Measurements from ENCODE around the gene AP3B2.
A peak's percentile ranks its signal among the peaks of the same experiment; 100 is the strongest.
"Not testable (repeated sequence)": the region's sequence is repeated elsewhere in the genome, so short reads cannot be mapped to it uniquely, and the experiment has no call there.

AP3B2 gene

DNA sequence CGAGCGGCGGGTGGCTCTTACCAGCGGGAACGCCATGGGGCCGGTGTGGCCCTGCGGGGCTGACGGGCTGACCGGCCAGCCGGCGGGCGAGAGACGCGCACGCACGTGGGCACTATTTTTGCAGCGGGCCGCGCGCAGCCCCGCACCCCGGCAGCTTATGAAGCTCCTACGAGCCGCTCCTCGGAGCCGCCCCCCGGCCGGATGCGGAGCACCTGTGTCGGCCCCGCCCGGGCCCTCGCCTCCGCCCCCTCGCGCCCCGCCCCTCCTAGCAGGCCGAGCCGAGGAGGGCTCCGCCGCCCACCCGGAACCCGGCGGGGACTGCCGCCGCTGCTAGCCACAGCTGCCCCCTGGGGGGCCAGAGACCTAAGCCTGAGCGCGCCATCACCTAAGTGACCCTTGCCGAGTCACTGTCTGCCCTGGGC lies 61.8 kb downstream of the AP3B2 start:
- Histone ChIP-seq H3K9me3 (ENCODE audit: insufficient read depth, low read depth, low read length) (no peaks in the 10 kb centered on the region), H3K9ac (ENCODE audit: low read depth, low read length) (no peak overlapping the region), H3K4me1 (ENCODE audit: insufficient read depth, low read length) (no peaks in the 10 kb centered on the region; the same call in 1 of the 2 replicates), H3K4me3 (ENCODE audit: low read length) (peak overlapping the region; percentile 27), H3K36me3 (ENCODE audit: insufficient read depth, low read length) (no peaks in the 10 kb centered on the region), H3K27me3 (ENCODE audit: insufficient read depth, low read length) (peaks cover 78% of the 10 kb centered on the region), H3K27ac (ENCODE audit: low read depth, low read length) (no peak overlapping the region)
- under 1% methylated on average over 49 of the region's 49 CpGs for WGBS

DNA sequence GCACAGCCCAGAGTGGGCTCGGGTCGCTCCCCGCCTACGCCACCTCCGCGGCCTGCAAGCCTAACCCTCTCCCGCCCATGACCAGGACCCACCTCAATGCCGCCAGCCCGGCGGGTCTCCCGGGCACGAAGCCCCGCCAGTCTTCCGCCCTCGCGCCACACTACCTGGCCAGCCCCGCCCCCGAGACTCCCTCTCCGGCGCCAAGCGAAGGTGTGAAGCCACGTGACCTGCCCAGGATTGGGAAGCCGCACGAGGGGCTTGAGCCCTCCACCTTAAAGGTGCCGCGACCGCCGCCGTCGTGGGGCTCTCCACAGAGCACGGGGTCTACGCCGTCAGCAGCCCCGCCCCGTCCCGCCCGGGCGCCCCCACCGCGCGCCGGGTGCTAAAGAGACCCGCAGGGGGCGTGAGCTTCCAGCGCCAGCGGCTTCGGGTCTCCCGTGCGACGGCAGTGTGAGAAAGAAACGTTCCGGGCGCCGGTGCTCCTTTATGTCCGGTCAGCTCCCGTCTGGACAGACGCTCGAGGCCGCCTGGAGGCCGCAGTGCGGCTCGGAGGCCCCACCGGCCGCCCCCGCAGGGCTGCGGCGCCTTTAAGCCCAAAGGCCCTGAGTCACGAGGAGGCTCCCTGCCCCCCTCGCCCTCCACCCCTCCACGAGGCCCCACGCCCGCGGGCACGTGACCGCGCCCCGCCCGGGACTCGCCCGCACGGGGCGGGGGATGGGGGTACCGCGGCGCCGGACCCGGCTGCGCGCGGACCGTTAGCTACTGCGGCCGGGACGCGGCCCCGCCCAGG lies 62.4 kb downstream of the AP3B2 start, which contains the start of gene CPEB1:
Gene CPEB1, minus strand, starts transcription at position 319 of the 790 bp plus-strand sequence. CDS start 18,904 bp downstream, outside the sequence.
- no peak within 1 kb of the TSS for H3K27ac ChIP-seq (ENCODE audit: low read depth, low read length)
- no peaks in the 10 kb centered on the region; the same call in 1 of the 2 replicates for H3K4me1 ChIP-seq (ENCODE audit: insufficient read depth, low read length)
- no peaks in the 10 kb centered on the region for H3K9me3 ChIP-seq (ENCODE audit: insufficient read depth, low read depth, low read length)
- 13% methylated on average over 96 of the region's 96 CpGs for whole genome bisulfite sequencing
- H3K4me3 ChIP-seq (ENCODE audit: low read length), result peak within 1 kb of the TSS; percentile 44
- H3K36me3 ChIP-seq (ENCODE audit: insufficient read depth, low read length), result no peaks in the 10 kb centered on the region
- H3K27me3 ChIP-seq (ENCODE audit: insufficient read depth, low read length), result peaks cover 80% of the 10 kb centered on the region
- H3K9ac ChIP-seq (ENCODE audit: low read depth, low read length), result no peak within 1 kb of the TSS

DNA sequence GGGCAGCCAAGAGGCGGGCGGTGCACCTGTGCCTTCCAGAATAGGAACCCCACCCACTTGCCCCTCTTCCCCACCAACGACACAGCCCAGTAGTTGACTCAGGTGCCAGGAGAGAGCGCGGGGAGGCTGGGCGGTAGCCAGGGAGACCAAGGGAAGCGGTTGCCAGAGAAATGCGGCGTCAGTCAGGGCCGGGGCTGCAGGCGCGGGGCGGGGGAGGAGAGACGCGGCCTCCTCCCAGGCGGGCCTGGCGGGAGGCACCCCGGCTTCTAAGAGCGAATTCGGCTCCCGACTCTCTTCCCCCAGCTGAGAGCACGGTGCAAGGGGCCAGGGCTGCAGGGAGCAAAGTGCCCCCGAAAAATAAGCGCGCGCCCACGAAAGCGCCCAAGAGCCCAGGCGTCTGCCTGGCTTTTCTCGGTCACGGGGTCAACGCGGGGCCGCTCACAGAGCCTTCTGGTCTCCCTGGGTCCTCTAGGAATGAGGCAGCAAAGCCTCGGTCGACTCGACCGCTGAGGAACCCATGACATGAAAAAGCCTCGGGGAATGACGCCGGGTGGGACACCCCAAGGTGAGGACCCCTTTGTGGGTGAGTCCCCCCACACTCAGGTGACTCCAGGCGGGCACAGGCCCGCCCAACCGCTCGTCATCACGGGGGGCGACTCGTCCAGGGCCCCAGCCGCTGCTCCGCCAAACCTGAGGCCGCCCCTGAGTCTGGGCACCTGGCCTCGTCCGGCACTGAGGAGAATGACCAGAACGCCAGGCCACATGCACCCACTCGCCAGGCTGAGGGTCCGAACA lies 63.2 kb downstream of the AP3B2 start:
- H3K27ac ChIP-seq (ENCODE audit: low read depth, low read length), result no peak overlapping the region
- H3K9me3 ChIP-seq (ENCODE audit: insufficient read depth, low read depth, low read length), result no peaks in the 10 kb centered on the region
- peaks cover 1% of the 10 kb centered on the region; the same call in 1 of the 2 replicates for H3K4me1 ChIP-seq (ENCODE audit: insufficient read depth, low read length)
- WGBS, result 24% methylated on average over 56 of the region's 56 CpGs
- H3K4me3 ChIP-seq (ENCODE audit: low read length), result peak overlapping the region; percentile 44
- H3K9ac ChIP-seq (ENCODE audit: low read depth, low read length), result no peak overlapping the region
- no peaks in the 10 kb centered on the region for H3K36me3 ChIP-seq (ENCODE audit: insufficient read depth, low read length)
- H3K27me3 ChIP-seq (ENCODE audit: insufficient read depth, low read length), result peaks cover 81% of the 10 kb centered on the region

DNA sequence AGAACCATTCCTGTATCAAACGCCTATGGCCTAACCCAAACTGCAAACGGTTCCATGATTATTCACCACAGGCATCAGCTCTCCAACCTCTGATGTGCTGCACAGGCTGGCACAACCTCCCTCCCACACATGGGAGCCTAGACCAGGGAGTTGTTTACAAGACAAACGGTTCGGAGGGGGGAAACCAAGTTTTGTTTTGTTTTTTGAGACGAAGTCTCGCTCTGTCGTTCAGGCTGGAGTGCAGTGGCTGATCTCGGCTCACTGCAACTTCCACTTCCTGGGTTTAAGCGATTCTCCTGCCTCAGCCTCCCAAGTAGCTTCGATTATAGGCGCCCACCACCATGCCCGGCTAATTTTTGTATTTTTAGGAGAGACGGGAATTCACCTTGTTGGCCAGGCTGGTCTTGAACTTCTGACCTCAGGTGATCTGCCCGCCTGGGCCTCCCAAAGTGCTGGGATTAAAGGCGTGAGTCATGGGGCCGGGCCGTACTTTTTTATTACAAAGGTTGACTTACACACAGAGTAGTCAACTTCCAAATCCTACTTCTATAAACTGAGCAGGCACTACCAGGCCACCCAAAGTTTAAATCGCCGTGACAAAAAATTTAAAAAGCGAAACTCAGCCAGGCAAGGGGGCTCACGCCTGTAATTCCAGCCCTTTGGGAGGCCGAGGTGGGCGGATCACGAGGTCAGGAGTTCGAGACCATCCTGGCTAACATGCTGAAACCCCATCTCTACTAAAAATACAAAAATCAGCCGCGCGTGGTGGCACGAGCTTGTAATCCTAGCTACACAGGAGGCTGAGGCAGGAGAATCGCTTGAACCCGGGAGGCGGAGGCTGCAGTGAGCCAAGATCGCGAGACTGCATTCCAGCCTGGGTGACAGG lies 64.5 kb downstream of the AP3B2 start:
- H3K4me3 ChIP-seq (ENCODE audit: low read length), result not testable (repeated sequence)
- H3K27me3 ChIP-seq (ENCODE audit: insufficient read depth, low read length), result peaks cover 82% of the 10 kb centered on the region
- 94% methylated on average over 33 of the region's 34 CpGs for WGBS

DNA sequence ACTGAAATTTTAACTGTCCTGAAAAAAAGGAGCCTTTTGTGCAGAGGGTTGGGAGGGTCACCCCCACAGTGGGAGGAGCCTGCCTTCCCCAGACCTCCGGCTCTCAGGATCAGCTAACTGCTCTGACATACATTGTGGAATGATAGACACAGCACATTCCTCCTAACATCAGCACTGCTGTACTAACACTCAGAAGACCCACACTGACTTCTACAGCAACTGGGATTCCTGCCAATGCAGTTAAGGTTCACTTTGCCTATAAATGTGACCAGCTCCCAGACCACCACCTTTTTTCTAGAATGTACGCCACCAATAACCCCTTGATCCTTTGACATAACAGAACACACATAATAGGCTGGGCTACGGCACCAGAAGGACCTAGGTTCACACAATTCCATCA lies 65.7 kb downstream of the AP3B2 start:
- peaks cover 3% of the 10 kb centered on the region; the same call in 1 of the 2 replicates for H3K4me1 ChIP-seq (ENCODE audit: insufficient read depth, low read length)
- WGBS, result 81% methylated on average over 3 of the region's 3 CpGs
- H3K9me3 ChIP-seq (ENCODE audit: insufficient read depth, low read depth, low read length), result no peaks in the 10 kb centered on the region
- H3K27me3 ChIP-seq (ENCODE audit: insufficient read depth, low read length), result peaks cover 78% of the 10 kb centered on the region
- H3K4me3 ChIP-seq (ENCODE audit: low read length), result no peak overlapping the region
- H3K36me3 ChIP-seq (ENCODE audit: insufficient read depth, low read length), result no peaks in the 10 kb centered on the region
- no peak overlapping the region for H3K27ac ChIP-seq (ENCODE audit: low read depth, low read length)
- no peak overlapping the region for H3K9ac ChIP-seq (ENCODE audit: low read depth, low read length)

More for the DNA sequence above, 64.5 kb downstream of the AP3B2 start:
- H3K9me3 ChIP-seq (ENCODE audit: insufficient read depth, low read depth, low read length); H3K36me3 ChIP-seq (ENCODE audit: insufficient read depth, low read length); H3K9ac ChIP-seq (ENCODE audit: low read depth, low read length); H3K4me1 ChIP-seq (ENCODE audit: insufficient read depth, low read length); H3K27ac ChIP-seq (ENCODE audit: low read depth, low read length): not testable (repeated sequence)

DNA sequence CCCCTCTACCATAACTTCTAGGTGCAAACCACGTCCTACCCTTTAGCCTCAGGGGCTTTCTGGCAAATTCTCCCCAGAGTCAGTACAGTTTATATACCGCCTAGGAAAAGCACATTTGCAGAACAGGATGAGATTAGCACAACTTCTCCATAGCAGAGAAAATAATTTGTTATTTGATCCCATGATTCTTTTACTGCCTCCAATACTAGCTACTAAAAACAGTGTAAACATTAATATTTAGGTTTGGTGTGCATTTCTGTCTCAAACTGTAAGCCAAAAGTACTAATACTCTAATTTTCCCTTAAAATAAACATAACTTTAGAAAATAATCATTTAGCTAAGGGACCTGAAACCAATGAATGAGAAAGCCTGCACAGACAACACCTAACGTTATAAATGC lies 67.0 kb downstream of the AP3B2 start:
- no peak overlapping the region for H3K9ac ChIP-seq (ENCODE audit: low read depth, low read length)
- WGBS, result 83% methylated on average over 3 of the region's 3 CpGs
- no peaks in the 10 kb centered on the region for H3K36me3 ChIP-seq (ENCODE audit: insufficient read depth, low read length)
- no peaks in the 10 kb centered on the region for H3K9me3 ChIP-seq (ENCODE audit: insufficient read depth, low read depth, low read length)
- H3K4me1 ChIP-seq (ENCODE audit: insufficient read depth, low read length), result 0 out of 2 replicates have a peak, but pooled peaks cover 3% of the 10 kb centered on the region
- H3K27ac ChIP-seq (ENCODE audit: low read depth, low read length), result no peak overlapping the region
- H3K4me3 ChIP-seq (ENCODE audit: low read length), result no peak overlapping the region
- H3K27me3 ChIP-seq (ENCODE audit: insufficient read depth, low read length), result peaks cover 77% of the 10 kb centered on the region

DNA sequence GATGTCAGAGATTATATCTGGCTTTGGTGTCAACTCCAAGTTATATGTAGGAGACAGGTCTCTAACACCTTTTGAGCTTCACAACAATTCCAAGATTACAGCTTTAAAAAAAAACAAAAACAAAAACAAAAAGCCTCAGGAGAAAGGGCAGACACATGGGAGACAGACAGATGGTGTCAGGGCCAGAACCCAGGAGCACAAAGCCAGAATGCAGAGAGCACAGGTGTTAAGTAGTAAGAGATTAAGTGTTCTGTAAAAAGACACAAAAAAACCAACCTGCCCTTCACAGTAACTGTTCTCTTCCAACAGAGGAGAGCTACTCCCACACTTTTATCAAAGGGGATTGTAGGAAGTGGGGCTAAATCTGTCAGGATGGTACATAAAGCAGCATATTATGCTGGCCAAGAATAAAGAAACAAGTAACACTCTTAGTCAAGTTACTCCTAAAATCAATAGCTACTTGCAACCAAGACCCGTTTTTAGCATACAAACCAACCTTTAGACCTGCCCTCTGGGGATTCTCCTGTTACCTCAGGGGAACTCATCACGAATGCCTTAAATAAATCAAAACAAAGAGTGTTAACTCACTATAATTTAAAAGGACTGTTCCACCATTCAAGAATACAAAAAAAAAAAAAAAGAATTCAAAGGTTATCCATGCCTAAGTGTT lies 68.4 kb downstream of the AP3B2 start:
- no peak overlapping the region for H3K9ac ChIP-seq (ENCODE audit: low read depth, low read length)
- H3K27me3 ChIP-seq (ENCODE audit: insufficient read depth, low read length), result peaks cover 75% of the 10 kb centered on the region
- 0 out of 2 replicates have a peak, but pooled peaks cover 3% of the 10 kb centered on the region for H3K4me1 ChIP-seq (ENCODE audit: insufficient read depth, low read length)
- 42% methylated on average over 2 of the region's 2 CpGs for WGBS
- no peaks in the 10 kb centered on the region for H3K9me3 ChIP-seq (ENCODE audit: insufficient read depth, low read depth, low read length)
- H3K27ac ChIP-seq (ENCODE audit: low read depth, low read length), result no peak overlapping the region
- no peak overlapping the region for H3K4me3 ChIP-seq (ENCODE audit: low read length)
- no peaks in the 10 kb centered on the region for H3K36me3 ChIP-seq (ENCODE audit: insufficient read depth, low read length)

DNA sequence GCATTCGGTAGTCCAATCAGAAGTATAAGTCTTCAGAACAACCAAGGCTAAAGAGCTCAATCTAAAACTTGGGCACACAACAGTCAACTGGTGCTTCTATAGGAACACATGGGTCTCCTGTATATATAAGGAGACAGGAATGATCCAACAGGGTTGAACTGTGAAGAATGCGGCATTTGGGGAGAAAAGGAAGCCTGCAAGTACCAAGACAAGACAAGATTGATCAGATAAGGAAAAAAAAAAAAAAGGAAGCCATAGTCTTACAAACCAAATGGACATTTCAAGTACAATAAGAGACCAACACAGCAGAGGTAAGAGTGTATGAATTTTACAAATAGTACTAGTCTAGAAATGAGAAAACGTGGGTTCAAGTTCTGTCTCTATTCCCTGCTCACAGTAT lies 69.0 kb downstream of the AP3B2 start:
- no peaks in the 10 kb centered on the region for H3K36me3 ChIP-seq (ENCODE audit: insufficient read depth, low read length)
- H3K9ac ChIP-seq (ENCODE audit: low read depth, low read length), result no peak overlapping the region
- 0 out of 2 replicates have a peak, but pooled peaks cover 3% of the 10 kb centered on the region for H3K4me1 ChIP-seq (ENCODE audit: insufficient read depth, low read length)
- WGBS, result 92% methylated on average over 2 of the region's 3 CpGs
- no peak overlapping the region for H3K4me3 ChIP-seq (ENCODE audit: low read length)
- H3K27me3 ChIP-seq (ENCODE audit: insufficient read depth, low read length), result peaks cover 75% of the 10 kb centered on the region
- H3K9me3 ChIP-seq (ENCODE audit: insufficient read depth, low read depth, low read length), result no peaks in the 10 kb centered on the region
- H3K27ac ChIP-seq (ENCODE audit: low read depth, low read length), result no peak overlapping the region

DNA sequence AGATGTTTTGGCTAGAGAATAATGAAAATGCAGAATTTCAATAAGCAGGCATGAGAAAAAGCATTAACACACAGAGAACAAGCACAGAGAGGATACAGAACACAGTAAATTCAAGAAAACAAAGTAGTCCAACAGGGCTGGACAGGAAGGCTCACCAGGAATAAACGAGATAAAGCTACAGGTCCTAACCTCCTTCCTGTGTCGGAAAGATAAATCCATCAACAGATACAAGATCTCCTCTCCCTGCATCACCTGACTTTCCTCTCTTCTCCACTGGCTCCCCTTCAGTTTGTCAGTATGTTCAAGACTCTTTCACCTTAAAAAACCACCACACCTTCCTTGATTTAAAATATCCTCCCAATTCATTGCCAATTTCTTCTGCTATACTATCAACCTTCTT lies 73.9 kb downstream of the AP3B2 start:
- Histone ChIP-seq H3K9ac (ENCODE audit: low read depth, low read length) (no peak overlapping the region), H3K36me3 (ENCODE audit: insufficient read depth, low read length) (no peaks in the 10 kb centered on the region), H3K27me3 (ENCODE audit: insufficient read depth, low read length) (peaks cover 51% of the 10 kb centered on the region), H3K4me3 (ENCODE audit: low read length) (no peak overlapping the region), H3K9me3 (ENCODE audit: insufficient read depth, low read depth, low read length) (no peaks in the 10 kb centered on the region), H3K4me1 (ENCODE audit: insufficient read depth, low read length) (no peaks in the 10 kb centered on the region), H3K27ac (ENCODE audit: low read depth, low read length) (no peak overlapping the region)
- 87% methylated on average over 2 of the region's 2 CpGs for WGBS

DNA sequence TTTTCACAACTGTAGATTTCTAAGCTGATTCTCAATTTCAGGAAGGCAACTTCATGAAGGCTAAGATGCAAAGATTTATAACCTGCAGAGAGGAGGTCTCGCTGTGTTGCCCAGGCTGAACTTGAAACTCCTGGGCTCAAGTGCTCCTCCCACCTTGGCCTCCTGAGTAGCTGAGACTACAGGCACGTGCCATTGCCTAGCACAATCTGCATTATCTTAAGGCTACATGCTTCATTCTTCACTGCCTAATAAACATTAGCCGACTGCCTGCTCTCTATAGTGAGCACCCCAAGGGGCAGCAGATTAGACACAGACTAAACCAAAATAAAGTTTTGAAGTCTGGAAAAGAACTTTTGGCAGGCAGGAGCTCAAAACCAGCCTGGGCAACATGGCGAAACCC lies 79.6 kb downstream of the AP3B2 start:
- Histone ChIP-seq H3K27ac (ENCODE audit: low read depth, low read length) (no peak overlapping the region), H3K4me1 (ENCODE audit: insufficient read depth, low read length) (no peaks in the 10 kb centered on the region), H3K36me3 (ENCODE audit: insufficient read depth, low read length) (no peaks in the 10 kb centered on the region), H3K4me3 (ENCODE audit: low read length) (no peak overlapping the region), H3K27me3 (ENCODE audit: insufficient read depth, low read length) (peaks cover 1% of the 10 kb centered on the region; the same call in 1 of the 2 replicates), H3K9me3 (ENCODE audit: insufficient read depth, low read depth, low read length) (no peaks in the 10 kb centered on the region), H3K9ac (ENCODE audit: low read depth, low read length) (no peak overlapping the region)
- WGBS, result 83% methylated on average over 4 of the region's 4 CpGs
